Stimulated activated CD4-positive, alpha-beta T cell treated with anti-CD3 and anti-CD28 coated beads, Interleukin-1b, Interleukin-23, amount 100 ng/mL, for 4 hours (primary cell): Measurements from ENCODE around the gene SLC29A4.
"Not testable (repeated sequence)": the region's sequence is repeated elsewhere in the genome, so short reads cannot be mapped to it uniquely, and the experiment has no call there.

ENCODE experiments used
- DNase-seq, 2 donors: peaks; one replicate each; pipeline ENCODE4 v3.0.0-alpha.2; 2020; ENCODE audit warnings: low read depth in 2 of 2

Gene SLC29A4

GRCh38 chr7:5296015-5296610 lies 13.4 kb downstream of the SLC29A4 start:
- no peak for DNase-seq

GRCh38 chr7:5296611-5297226 lies 14.0 kb downstream of the SLC29A4 start:
- DNase-seq, result peak; percentile 54 to 64

GRCh38 chr7:5300366-5300765 lies 17.6 kb downstream of the SLC29A4 start:
- DNase-seq, result no peak

- no peak for DNase-seq
These were observed 19.8 kb downstream of the SLC29A4 start for GRCh38 chr7:5302577-5302976.

- DNase-seq, result no peak
These were observed 20.3 kb downstream of the SLC29A4 start for GRCh38 chr7:5303061-5303460.

GRCh38 chr7:5303591-5304505 lies 21.1 kb downstream of the SLC29A4 start:
- no peak for DNase-seq

GRCh38 chr7:5305050-5305449 lies 22.3 kb downstream of the SLC29A4 start:
- not testable (repeated sequence) for DNase-seq

GRCh38 chr7:5307221-5308142 lies 24.7 kb downstream of the SLC29A4 start:
- not testable (repeated sequence) for DNase-seq

GRCh38 chr7:5309146-5309545 lies 26.4 kb downstream of the SLC29A4 start:
- no peak for DNase-seq

GRCh38 chr7:5310822-5311405 lies 28.2 kb downstream of the SLC29A4 start:
- DNase-seq, result no peak

- DNase-seq, result not testable (repeated sequence)
These were observed 29.7 kb downstream of the SLC29A4 start for GRCh38 chr7:5312276-5313070.

GRCh38 chr7:5313076-5313885 lies 30.5 kb downstream of the SLC29A4 start:
- not testable (repeated sequence) for DNase-seq

- no peak for DNase-seq
These were observed 32.1 kb downstream of the SLC29A4 start for GRCh38 chr7:5314864-5315263.

- no peak for DNase-seq
These were observed 33.0 kb downstream of the SLC29A4 start for GRCh38 chr7:5315761-5316160.

- DNase-seq, result not testable (repeated sequence)
These were observed 35.9 kb downstream of the SLC29A4 start for GRCh38 chr7:5318613-5319012.

- no peak for DNase-seq
These were observed 37.6 kb downstream of the SLC29A4 start for GRCh38 chr7:5320391-5320790.

- no peak for DNase-seq
These were observed 38.2 kb downstream of the SLC29A4 start for GRCh38 chr7:5320802-5321396.

- DNase-seq, result no peak
These were observed 40.1 kb downstream of the SLC29A4 start for GRCh38 chr7:5322621-5323410.
